ENCODE measurements around the gene COG2.

The COG2 gene

GRCh38 chr1:230730977-230731376, 88.7 kb downstream of the COG2 start:
- no peak for TF ChIP-seq CTCF (IDR thresholded peaks at IDR 0.05; ENCODE audit: insufficient read depth, missing control alignments)
- FAIRE-seq (no peak), DNase-seq (ENCODE audit: insufficient read length, low spot score) (no peak)

- DNase-seq (ENCODE audit: insufficient read length, low spot score) (no peak), FAIRE-seq (no peak)
- TF ChIP-seq CTCF (IDR thresholded peaks at IDR 0.05; ENCODE audit: insufficient read depth, missing control alignments), result no peak
These were observed 93.2 kb downstream of the COG2 start for GRCh38 chr1:230735447-230735846.

- DNase-seq (ENCODE audit: insufficient read length, low spot score), result no peak
- FAIRE-seq, result no peak
- no peak for TF ChIP-seq CTCF (IDR thresholded peaks at IDR 0.05; ENCODE audit: insufficient read depth, missing control alignments)
These were observed 95.5 kb downstream of the COG2 start for GRCh38 chr1:230737622-230738262.

GRCh38 chr1:230739564-230740290, 97.4 kb downstream of the COG2 start:
- FAIRE-seq, result no peak
- no peak for DNase-seq (ENCODE audit: insufficient read length, low spot score)
- TF ChIP-seq CTCF (IDR thresholded peaks at IDR 0.05; ENCODE audit: insufficient read depth, missing control alignments), result no peak
